MM.1S (cell line): ENCODE data around the gene ABCG4.
A peak's percentile ranks its signal among the peaks of the same experiment; 100 is the strongest.

Source experiments
- DNase-seq: peaks from one replicate; pipeline ENCODE4 v3.0.0-alpha.2; 2015
- H2AFZ ChIP-seq: fragments of 300-600 bp; sonication (generic); 2 replicates; pipeline ENCODE4 v1.6.0; 2016; ENCODE audit warnings: antibody characterized with exemption, low read length
- H3F3A ChIP-seq: fragments of 300-600 bp; sonication (generic); 2 replicates; pipeline ENCODE4 v1.6.1; 2016; ENCODE audit warnings: mild to moderate bottlenecking, antibody characterized with exemption, low read length, moderate library complexity, mixed read lengths; ENCODE audit not compliant: insufficient read depth
- H3K27ac ChIP-seq: fragments of 300-600 bp; sonication (generic); 2 replicates; pipeline ENCODE4 v1.5.1; 2016; ENCODE audit warnings: mild to moderate bottlenecking, low read length
- H3K27me3 ChIP-seq: fragments of 300-600 bp; sonication (generic); replicated peaks from 2 replicates; pipeline ENCODE4 v1.6.0; 2016; ENCODE audit warnings: low read length; ENCODE audit not compliant: insufficient read depth
- H3K36me3 ChIP-seq: fragments of 300-600 bp; sonication (generic); replicated peaks from 2 replicates; pipeline ENCODE4 v1.6.1; 2016; ENCODE audit warnings: mild to moderate bottlenecking, low read length, mixed read lengths; ENCODE audit not compliant: insufficient read depth
- H3K4me1 ChIP-seq: fragments of 300-600 bp; sonication (generic); 2 replicates; pipeline ENCODE4 v1.6.1; 2016; ENCODE audit warnings: low read length, mixed read lengths
- H3K4me2 ChIP-seq: fragments of 300-600 bp; sonication (generic); 2 replicates; pipeline ENCODE4 v1.6.0; 2016; ENCODE audit warnings: low read depth, low read length
- H3K4me3 ChIP-seq: fragments of 300-600 bp; sonication (generic); 2 replicates; pipeline ENCODE4 v1.5.1; 2016; ENCODE audit warnings: low read length, mixed read lengths
- H3K79me2 ChIP-seq: fragments of 300-600 bp; sonication (generic); 2 replicates; pipeline ENCODE4 v1.6.1; 2016; ENCODE audit warnings: mixed run types, low read length, mixed read lengths
- H3K9ac ChIP-seq: fragments of 300-600 bp; sonication (generic); 2 replicates; pipeline ENCODE4 v1.6.1; 2016; ENCODE audit warnings: low read length, mixed read lengths
- H3K9me2 ChIP-seq: fragments of 300-600 bp; sonication (generic); replicated peaks from 2 replicates; pipeline ENCODE4 v1.6.1; 2016; ENCODE audit warnings: mild to moderate bottlenecking, low read length, mixed read lengths; ENCODE audit not compliant: insufficient read depth
- H3K9me3 ChIP-seq: fragments of 300-600 bp; sonication (generic); replicated peaks from 2 replicates; pipeline ENCODE4 v1.6.1; 2016; ENCODE audit warnings: mild to moderate bottlenecking, low read length, mixed read lengths; ENCODE audit not compliant: insufficient read depth
- H4K20me1 ChIP-seq: fragments of 300-600 bp; sonication (generic); 2 replicates; pipeline ENCODE4 v1.6.1; 2016; ENCODE audit warnings: mild to moderate bottlenecking, low read length, moderate library complexity, mixed read lengths; ENCODE audit not compliant: insufficient read depth
- EZH2 ChIP-seq: fragments of 300-600 bp; sonication (generic); optimal IDR thresholded peaks from 2 replicates; pipeline ENCODE3; 2017; ENCODE audit warnings: low read depth, mild to moderate bottlenecking, antibody characterized with exemption, low read length, mixed read lengths
- EZH2phosphoT487 ChIP-seq: fragments of 300-600 bp; sonication (generic); IDR thresholded peaks from 2 replicates; pipeline ENCODE4 v1.6.1; 2018; ENCODE audit warnings: antibody characterized with exemption, low read length
- TF ChIP-seq, protein P1 (sequence below): fragments of 300-600 bp; sonication (generic); IDR thresholded peaks from 2 replicates; pipeline ENCODE4 v1.5.1; 2016; ENCODE audit warnings: antibody characterized with exemption, low read length, mixed read lengths

The ABCG4 gene

DNA sequence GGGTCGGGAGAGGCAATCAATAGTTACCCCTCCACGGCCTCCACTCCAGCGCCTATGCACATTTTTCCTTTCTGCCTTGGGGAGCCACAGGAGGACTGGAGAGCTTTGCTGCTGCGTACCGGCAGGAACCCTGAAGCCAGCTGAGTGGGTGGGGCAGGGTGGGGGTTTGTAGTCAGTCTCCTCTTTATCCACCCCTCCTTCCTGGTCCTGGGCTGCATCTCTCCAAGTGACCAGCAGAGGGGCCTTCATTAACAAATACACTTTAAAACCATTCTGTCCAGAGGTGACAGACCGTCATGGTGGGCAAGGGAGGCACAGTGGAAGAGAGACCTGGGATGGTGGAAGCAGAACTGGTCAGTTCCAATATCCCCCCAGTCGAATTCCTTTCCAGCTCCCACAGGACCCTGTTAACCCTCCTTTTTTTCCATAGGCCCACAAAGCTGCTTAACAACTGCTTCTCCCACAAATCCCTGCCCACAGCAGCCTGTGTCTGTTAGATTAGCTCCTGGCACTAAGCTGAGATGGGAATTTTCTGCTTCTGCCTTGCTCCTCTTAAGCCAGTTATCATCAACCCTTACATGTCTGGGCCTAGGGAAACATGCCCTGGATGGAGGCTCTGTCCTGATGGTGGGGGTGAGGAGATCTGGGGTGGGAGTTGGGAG is 3.9 kb upstream of the ABCG4 start:
- Histone ChIP-seq H3K27me3 (peaks cover 32% of the 10 kb centered on the region), H3K9me2 (no peaks in the 10 kb centered on the region), H2AFZ (0 out of 2 replicates have a peak overlapping the region, but pooled peaks have one; percentile 31), H3K4me3 (no peak overlapping the region), H3K9ac (no peak overlapping the region), H3K9me3 (no peaks in the 10 kb centered on the region), H4K20me1 (no peaks in the 10 kb centered on the region), H3K79me2 (no peaks in the 10 kb centered on the region), H3K4me1 (peaks cover 7% of the 10 kb centered on the region), H3K36me3 (no peaks in the 10 kb centered on the region), H3F3A (no peaks in the 10 kb centered on the region), H3K27ac (no peak overlapping the region), H3K4me2 (no peak overlapping the region)
- TF ChIP-seq EZH2phosphoT487 (no peak), EZH2 (no peak)
- TF ChIP-seq, protein P1, sequence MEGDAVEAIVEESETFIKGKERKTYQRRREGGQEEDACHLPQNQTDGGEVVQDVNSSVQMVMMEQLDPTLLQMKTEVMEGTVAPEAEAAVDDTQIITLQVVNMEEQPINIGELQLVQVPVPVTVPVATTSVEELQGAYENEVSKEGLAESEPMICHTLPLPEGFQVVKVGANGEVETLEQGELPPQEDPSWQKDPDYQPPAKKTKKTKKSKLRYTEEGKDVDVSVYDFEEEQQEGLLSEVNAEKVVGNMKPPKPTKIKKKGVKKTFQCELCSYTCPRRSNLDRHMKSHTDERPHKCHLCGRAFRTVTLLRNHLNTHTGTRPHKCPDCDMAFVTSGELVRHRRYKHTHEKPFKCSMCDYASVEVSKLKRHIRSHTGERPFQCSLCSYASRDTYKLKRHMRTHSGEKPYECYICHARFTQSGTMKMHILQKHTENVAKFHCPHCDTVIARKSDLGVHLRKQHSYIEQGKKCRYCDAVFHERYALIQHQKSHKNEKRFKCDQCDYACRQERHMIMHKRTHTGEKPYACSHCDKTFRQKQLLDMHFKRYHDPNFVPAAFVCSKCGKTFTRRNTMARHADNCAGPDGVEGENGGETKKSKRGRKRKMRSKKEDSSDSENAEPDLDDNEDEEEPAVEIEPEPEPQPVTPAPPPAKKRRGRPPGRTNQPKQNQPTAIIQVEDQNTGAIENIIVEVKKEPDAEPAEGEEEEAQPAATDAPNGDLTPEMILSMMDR, result peak; percentile 52
- peak; percentile 63 for DNase-seq

DNA sequence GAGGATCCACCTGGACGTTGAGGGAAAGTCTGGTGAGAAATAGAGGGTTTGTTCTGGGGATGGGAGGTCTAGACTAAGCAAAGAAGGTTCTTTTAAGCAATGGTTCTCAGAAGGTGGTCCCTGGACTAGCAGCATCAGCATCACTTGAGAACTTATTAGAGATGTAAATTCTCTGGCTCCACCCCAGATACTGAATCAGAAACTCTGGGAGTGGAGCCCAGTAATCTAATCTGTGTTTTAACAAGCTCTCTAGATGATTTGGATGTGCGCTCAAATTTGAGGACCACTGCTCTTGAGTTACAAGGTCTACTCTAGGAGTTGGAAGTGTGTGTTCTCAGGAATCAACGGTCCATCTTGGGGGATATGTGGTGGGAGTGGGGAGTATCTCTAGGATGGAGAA is 3.3 kb upstream of the ABCG4 start:
- H2AFZ ChIP-seq, result no peak overlapping the region

DNA sequence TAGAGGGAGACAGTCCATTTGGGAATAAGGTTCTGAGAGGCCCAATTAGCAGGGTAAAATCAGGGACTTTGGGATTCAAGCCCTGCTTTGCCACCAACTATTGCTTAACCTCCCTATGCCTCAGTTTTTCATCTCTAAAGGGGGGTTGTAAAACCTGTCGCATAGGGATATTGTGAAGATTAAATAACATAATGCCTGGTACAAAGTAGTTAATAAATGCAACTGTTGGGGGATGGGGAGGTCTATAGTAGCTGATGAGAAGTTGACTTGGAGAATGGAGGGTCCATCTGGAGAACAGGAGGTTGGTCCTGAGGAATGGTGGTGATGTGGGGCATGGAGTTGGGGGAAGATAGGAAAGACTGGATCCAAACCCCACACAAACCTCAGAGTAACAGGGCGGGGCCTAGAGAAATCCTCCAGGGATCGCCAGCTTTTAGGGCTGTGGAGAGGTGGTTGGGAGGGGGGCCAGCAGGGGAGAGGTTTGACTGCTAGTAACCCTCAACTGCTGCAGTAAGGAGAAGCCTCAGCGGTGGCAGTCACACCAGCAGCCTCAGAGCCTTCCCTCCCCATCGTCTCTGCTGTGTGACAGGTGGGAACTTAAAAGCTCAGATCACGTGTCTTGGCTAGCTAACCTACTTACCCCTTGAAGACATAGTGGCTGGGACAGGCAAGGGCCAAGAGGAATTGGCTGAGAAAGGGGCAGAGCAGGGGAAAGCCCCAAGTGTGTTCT is 1.1 kb upstream of the ABCG4 start:
- Histone ChIP-seq H3K27ac (no peak overlapping the region), H4K20me1 (no peaks in the 10 kb centered on the region), H3K36me3 (no peaks in the 10 kb centered on the region), H3K9me3 (no peaks in the 10 kb centered on the region), H3K4me1 (peaks cover 7% of the 10 kb centered on the region), H3F3A (no peaks in the 10 kb centered on the region), H3K4me3 (no peak overlapping the region), H2AFZ (no peak overlapping the region), H3K9ac (no peak overlapping the region), H3K27me3 (peaks cover 45% of the 10 kb centered on the region), H3K4me2 (peak overlapping the region; percentile 99; the same call in 1 of the 2 replicates), H3K79me2 (no peaks in the 10 kb centered on the region), H3K9me2 (no peaks in the 10 kb centered on the region)
- TF ChIP-seq, protein P1, result no peak
- TF ChIP-seq EZH2 (no peak), EZH2phosphoT487 (no peak)
- no peak for DNase-seq

More for the DNA sequence above, 3.3 kb upstream of the ABCG4 start:
- Histone ChIP-seq H3K27ac (no peak overlapping the region), H3K36me3 (no peaks in the 10 kb centered on the region), H3K9ac (no peak overlapping the region), H4K20me1 (no peaks in the 10 kb centered on the region), H3K79me2 (no peaks in the 10 kb centered on the region), H3F3A (no peaks in the 10 kb centered on the region), H3K4me1 (peaks cover 7% of the 10 kb centered on the region), H3K9me2 (no peaks in the 10 kb centered on the region), H3K4me3 (no peak overlapping the region), H3K9me3 (no peaks in the 10 kb centered on the region), H3K4me2 (no peak overlapping the region), H3K27me3 (peaks cover 38% of the 10 kb centered on the region)
- TF ChIP-seq EZH2 (no peak), EZH2phosphoT487 (no peak)
- TF ChIP-seq, protein P1, result no peak
- DNase-seq, result no peak
